Spleen (tissue), 11 donors: ENCODE data around the gene SIRT4. TPM values are rescaled to one million over a fixed set of nuclear protein-coding genes. Genes with fewer than 3 reads are reported as not detected.
A peak's percentile ranks its signal among the peaks of the same experiment; 100 is the strongest.

Source experiments
- DNase-seq: peaks from one replicate; pipeline ENCODE4 v3.0.0-alpha.2; 2020
- H3K27ac ChIP-seq, 8 donors: fragments of 200-600 bp; sonication (generic) in 7 of 8; 1 replicate in 4 of 8; 2 replicates in 4 of 8; pipeline versions ENCODE4 v1.5.0 to v1.8.0; 2016 to 2021; ENCODE audit warnings: inconsistent platforms in 4 of 8, mild to moderate bottlenecking in 4 of 8, moderate library complexity in 1 of 8
- H3K27me3 ChIP-seq, 7 donors: fragments of 200-600 bp; sonication (generic) in 6 of 7; replicated peaks in 1 of 7; 1 replicate in 4 of 7; 2 replicates in 3 of 7; pipeline versions ENCODE4 v1.5.0 to v1.8.0; 2016 to 2021; ENCODE audit warnings: inconsistent platforms in 3 of 7, mild to moderate bottlenecking in 1 of 7
- H3K36me3 ChIP-seq, 6 donors: fragments of 200-600 bp; sonication (generic) in 5 of 6; 1 replicate in 4 of 6; 2 replicates in 2 of 6; pipeline versions ENCODE4 v1.5.0 to v1.8.0; 2016 to 2021; ENCODE audit warnings: inconsistent platforms in 2 of 6
- H3K4me1 ChIP-seq, 6 donors: fragments of 200-600 bp; sonication (generic) in 5 of 6; 1 replicate in 3 of 6; 2 replicates in 3 of 6; pipeline versions ENCODE4 v1.5.0 to v1.8.0; 2016 to 2021; ENCODE audit warnings: inconsistent platforms in 3 of 6
- H3K4me3 ChIP-seq, 8 donors: fragments of 200-600 bp; sonication (generic) in 7 of 8; 1 replicate in 4 of 8; 2 replicates in 4 of 8; pipeline versions ENCODE4 v1.5.0 to v1.8.0; 2016 to 2021; ENCODE audit warnings: inconsistent platforms in 4 of 8, mild to moderate bottlenecking in 4 of 8, moderate library complexity in 2 of 8
- H3K9me3 ChIP-seq, 8 donors: fragments of 200-600 bp; sonication (generic) in 7 of 8; 1 replicate in 4 of 8; 2 replicates in 4 of 8; pipeline versions ENCODE4 v1.5.0 to v1.8.0; 2016 to 2021; ENCODE audit warnings: inconsistent platforms in 4 of 8
- POLR2A ChIP-seq, 3 donors: fragments of 450-650 bp; IDR thresholded peaks; one replicate each; pipeline ENCODE4 v1.5.1; 2017; ENCODE audit warnings: antibody characterized with exemption in 3 of 3, mild to moderate bottlenecking in 1 of 3
- POLR2AphosphoS5 ChIP-seq, 3 donors: sonication (generic); formaldehyde crosslinking; IDR thresholded peaks; one replicate each; pipeline ENCODE4 v1.5.1; 2017; ENCODE audit warnings: antibody characterized with exemption in 3 of 3
- WGBS, 5 donors: extraction: QIAGEN DNeasy Blood & Tissue Kit in 3 of 5; methylation state at CpG; one replicate each; pipeline versions ENCODE4 v1.1.5 to v1.1.7; 2013 to 2018; 5-methylcytosine and 5-hydroxymethylcytosine counted together
- intact Hi-C: fragments of 100-400 bp; cut with DNase I; formaldehyde crosslinking; loops from one replicate; pipeline ENCODE4 v1.15.0; 2023; ENCODE audit warnings: low total_unique reads
- polyA plus RNA-seq, 3 donors: library from polyadenylated mRNA; stranded (reverse); fragments of 200-250 nt; gene quantifications; one replicate each; pipeline ENCODE4 v1.2.1, GENCODE V29; 2013
- total RNA-seq, 7 donors: library from RNA; depleted of rRNA in 3 of 7; stranded (reverse); fragments of >200 nt in 3 of 7; fragmentation: NEBNext Ultra II Directional in 4 of 7; extraction: Animal tissue kit (Norgen Biotek cat#: 25700) in 4 of 7; gene quantifications; one replicate each; pipeline versions ENCODE4 v1.1.0 to v1.2.1, GENCODE V29; 2016 to 2021
- TF ChIP-seq, protein P1 (sequence below), 11 experiments: fragments of 200-600 bp in 7 of 11; fragments of 450-650 bp in 4 of 11; sonication (generic) in 4 of 11; IDR thresholded peaks in 8 of 11; conservative IDR thresholded peaks in 3 of 11; 1 replicate in 7 of 11; 2 replicates in 4 of 11; pipeline versions ENCODE4 v1.4.0 to v1.8.0; 2016 to 2021; ENCODE audit warnings: antibody characterized with exemption in 11 of 11, inconsistent platforms in 4 of 11, mild to moderate bottlenecking in 1 of 11
- donor health status: healthy with polysubstance abuse.
- donor health status: DM: no; HTN: no; CAD: no; lungs with moderate emphysema.
- donor health status: DM: no; HTN: no; CAD: no.
- donor health status: Bipolar disorder and iron deficiency.
- donor health status: healthy.
- donor health status: DM: no; HTN: no; CAD: no.
- donor health status: DM: yes; HTN: yes; CAD: no.

SIRT4 gene
- total and polyA plus RNA-seq, 10 donors = 0.66 to 2.6 (median 1.4) TPM

DNA sequence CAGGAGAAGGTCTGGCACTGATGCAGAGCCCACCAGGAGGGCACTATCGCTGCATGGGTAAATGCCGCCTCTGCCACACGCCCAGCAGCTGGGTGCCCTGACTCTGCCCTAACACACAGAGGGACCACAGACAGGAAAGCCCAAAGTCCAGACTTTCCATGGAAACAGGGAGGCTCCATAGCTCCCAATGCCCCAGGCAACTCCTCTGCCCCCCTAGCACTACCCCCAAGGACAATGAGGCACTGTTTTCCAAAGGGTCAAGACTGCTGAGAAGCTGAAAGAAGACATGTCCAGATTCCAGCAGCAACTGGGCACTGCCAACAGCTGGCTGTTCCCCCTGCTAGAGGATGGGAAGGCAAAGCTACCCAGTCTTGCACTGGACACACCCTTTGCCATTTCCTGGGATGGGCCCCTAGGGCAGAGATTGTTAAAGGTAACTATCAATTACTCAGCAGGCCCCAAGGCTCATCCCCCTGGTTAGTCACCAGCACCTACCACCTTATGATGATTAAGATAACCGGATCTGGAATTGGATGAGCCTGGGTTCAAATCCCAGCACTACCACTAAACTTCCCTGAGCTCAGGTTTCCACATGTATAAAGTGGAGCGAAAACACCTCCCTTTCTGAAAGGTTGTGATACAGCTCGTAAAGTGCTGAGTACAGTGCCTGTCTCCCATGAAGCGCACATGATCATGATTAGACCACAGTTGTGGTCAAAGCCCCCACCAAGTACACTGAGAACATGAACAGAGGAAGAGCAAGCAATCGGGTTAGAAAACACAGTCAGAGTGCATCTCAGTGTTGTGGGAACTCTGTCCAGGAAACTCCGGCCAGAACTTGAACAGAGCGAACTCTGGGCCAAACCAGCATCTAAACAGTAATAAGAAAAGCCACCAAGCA is 39.9 kb upstream of the SIRT4 start:
- 55 to 70% (median 58%) methylated on average over 10 of the region's 10 CpGs for WGBS, 5 donors
- H3K4me1 ChIP-seq = peaks cover 29 to 96% (median 86%) of the 10 kb centered on the region in 6 donors

DNA sequence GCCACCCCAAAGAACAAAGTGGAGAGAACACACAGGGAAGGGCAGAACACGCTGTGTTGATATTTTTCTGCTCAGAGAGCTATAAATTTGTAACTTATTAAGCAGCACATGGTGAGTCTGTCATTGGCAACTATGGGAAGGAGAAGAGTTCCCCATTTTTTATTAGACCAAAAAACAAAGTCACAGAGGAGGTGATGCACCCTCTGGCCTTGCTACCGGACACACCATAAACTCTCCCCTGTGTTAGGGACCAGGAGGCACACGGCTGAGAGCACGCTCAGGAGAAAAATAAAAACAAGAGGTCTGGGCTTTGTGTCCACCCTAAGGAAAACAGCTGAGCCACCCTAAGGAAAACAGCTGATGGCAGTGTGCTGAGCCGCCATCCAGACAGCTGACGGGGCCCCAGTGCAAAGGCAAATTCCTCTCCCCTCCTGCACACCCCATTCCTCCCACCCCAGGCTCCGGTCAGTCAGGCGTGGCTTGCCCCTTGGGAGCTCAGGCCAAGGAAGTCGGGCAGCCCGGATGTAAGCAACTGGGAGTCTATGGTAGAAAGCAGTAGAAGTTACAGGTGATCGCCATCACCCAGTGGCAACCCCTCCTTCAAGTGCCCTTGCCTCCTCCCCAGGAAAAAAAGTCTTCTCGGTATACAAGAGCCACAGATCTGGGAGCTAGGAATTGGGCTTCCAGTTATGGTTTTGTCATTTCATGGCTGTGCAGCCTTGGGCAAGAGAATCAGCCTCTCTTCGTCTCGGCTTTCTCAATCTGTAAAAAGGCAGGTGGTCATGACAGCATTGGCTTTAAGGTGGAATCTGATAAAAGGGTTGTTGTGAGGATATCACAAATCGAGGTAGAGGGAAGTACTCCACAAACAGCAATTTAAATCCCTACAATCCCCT is 39.0 kb upstream of the SIRT4 start:
- TF ChIP-seq, protein P1, sequence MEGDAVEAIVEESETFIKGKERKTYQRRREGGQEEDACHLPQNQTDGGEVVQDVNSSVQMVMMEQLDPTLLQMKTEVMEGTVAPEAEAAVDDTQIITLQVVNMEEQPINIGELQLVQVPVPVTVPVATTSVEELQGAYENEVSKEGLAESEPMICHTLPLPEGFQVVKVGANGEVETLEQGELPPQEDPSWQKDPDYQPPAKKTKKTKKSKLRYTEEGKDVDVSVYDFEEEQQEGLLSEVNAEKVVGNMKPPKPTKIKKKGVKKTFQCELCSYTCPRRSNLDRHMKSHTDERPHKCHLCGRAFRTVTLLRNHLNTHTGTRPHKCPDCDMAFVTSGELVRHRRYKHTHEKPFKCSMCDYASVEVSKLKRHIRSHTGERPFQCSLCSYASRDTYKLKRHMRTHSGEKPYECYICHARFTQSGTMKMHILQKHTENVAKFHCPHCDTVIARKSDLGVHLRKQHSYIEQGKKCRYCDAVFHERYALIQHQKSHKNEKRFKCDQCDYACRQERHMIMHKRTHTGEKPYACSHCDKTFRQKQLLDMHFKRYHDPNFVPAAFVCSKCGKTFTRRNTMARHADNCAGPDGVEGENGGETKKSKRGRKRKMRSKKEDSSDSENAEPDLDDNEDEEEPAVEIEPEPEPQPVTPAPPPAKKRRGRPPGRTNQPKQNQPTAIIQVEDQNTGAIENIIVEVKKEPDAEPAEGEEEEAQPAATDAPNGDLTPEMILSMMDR (IDR thresholded peaks at IDR 0.05 in 8 of 11, conservative IDR thresholded peaks at IDR 0.05 in 3 of 11) = no peak
- TF ChIP-seq POLR2A (IDR thresholded peaks at IDR 0.05) = no peak
- peak in 1 of 3 donors; percentile 20 for TF ChIP-seq POLR2AphosphoS5 (IDR thresholded peaks at IDR 0.05)
- peak overlapping the region; percentile 36 to 97 (median 94) for H3K27ac ChIP-seq
- WGBS, 5 donors = 44 to 61% (median 55%) methylated on average over 14 to 15 of the region's 15 CpGs
- no peak for DNase-seq
- H3K9me3 ChIP-seq = no peaks in the 10 kb centered on the region
- H3K4me3 ChIP-seq = peak overlapping the region; percentile 61 to 93 (median 74)
- intact Hi-C loops = loop anchor here (2.0 to 10.0 kb wide), 2 partner anchors 32 to 48 kb away; no protein-coding TSS in a partner anchor
- H3K36me3 ChIP-seq = peaks cover 0 to 18% (median 0%) of the 10 kb centered on the region in 6 donors
- peaks cover 28 to 95% (median 84%) of the 10 kb centered on the region in 6 donors for H3K4me1 ChIP-seq
- H3K27me3 ChIP-seq = peaks cover 0 to 33% (median 0%) of the 10 kb centered on the region in 7 donors

More for the DNA sequence above, 39.9 kb upstream of the SIRT4 start:
- Histone ChIP-seq H3K4me3 (peak overlapping the region in 7 of 8 donors; percentile 61 to 93 (median 74)), H3K9me3 (no peaks in the 10 kb centered on the region), H3K36me3 (peaks cover 0 to 21% (median 0%) of the 10 kb centered on the region in 6 donors), H3K27me3 (peaks cover 0 to 37% (median 0%) of the 10 kb centered on the region in 7 donors), H3K27ac (peak overlapping the region; percentile 27 to 97 (median 94))
- DNase-seq = no peak
- intact Hi-C loops = loop anchor here (2.0 to 10.0 kb wide), 2 partner anchors 31 to 47 kb away; no protein-coding TSS in a partner anchor
- TF ChIP-seq POLR2AphosphoS5 (IDR thresholded peaks at IDR 0.05) = peak in 1 of 3 donors; percentile 59
- TF ChIP-seq, protein P1 (IDR thresholded peaks at IDR 0.05 in 8 of 11, conservative IDR thresholded peaks at IDR 0.05 in 3 of 11) = no peak
- TF ChIP-seq POLR2A (IDR thresholded peaks at IDR 0.05) = no peak

DNA sequence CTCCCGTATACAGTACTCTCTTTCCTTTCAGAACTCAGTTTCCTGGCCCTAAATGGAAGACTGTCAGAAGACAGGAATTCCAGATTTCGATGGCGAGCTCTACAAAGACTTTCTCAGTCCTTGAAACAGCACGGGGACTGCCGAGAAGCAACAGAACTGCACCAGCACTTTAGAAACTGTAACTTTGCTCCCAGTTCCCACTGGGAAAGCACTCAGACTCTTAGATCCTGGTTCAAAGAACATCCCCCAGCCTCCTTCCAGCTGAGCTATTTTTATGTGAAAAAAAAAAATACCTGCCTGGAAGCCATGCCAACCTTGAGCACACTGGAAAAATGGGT is 38.4 kb upstream of the SIRT4 start:
- TF ChIP-seq, protein P1 (IDR thresholded peaks at IDR 0.05 in 8 of 11, conservative IDR thresholded peaks at IDR 0.05 in 3 of 11) = no peak
- TF ChIP-seq POLR2AphosphoS5 (IDR thresholded peaks at IDR 0.05) (no peak), POLR2A (IDR thresholded peaks at IDR 0.05) (no peak)

More for the DNA sequence above, 38.4 kb upstream of the SIRT4 start:
- Histone ChIP-seq H3K4me3 (peak overlapping the region; percentile 61 to 93 (median 74)), H3K36me3 (peaks cover 0 to 18% (median 0%) of the 10 kb centered on the region in 6 donors), H3K4me1 (peaks cover 28 to 95% (median 81%) of the 10 kb centered on the region in 6 donors), H3K27me3 (peaks cover 0 to 33% (median 0%) of the 10 kb centered on the region in 7 donors), H3K27ac (peak overlapping the region; percentile 36 to 97 (median 94)), H3K9me3 (no peaks in the 10 kb centered on the region)
- intact Hi-C loops = loop anchor here (2.0 to 10.0 kb wide), 2 partner anchors 33 to 49 kb away; no protein-coding TSS in a partner anchor
- DNase-seq = no peak
- WGBS, 5 donors = 44 to 85% (median 67%) methylated on average over 5 of the region's 5 CpGs
